Globus pallidus (tissue), 1 donor: ENCODE measurements around the gene PRSS3.
"Not testable (repeated sequence)": the region's sequence is repeated elsewhere in the genome, so short reads cannot be mapped to it uniquely, and the experiment has no call there.

ENCODE experiments used
- DNase-seq: peaks from one replicate; pipeline ENCODE4 v3.0.0-alpha.2; 2015; ENCODE audit warnings: low spot score

Gene PRSS3

DNA sequence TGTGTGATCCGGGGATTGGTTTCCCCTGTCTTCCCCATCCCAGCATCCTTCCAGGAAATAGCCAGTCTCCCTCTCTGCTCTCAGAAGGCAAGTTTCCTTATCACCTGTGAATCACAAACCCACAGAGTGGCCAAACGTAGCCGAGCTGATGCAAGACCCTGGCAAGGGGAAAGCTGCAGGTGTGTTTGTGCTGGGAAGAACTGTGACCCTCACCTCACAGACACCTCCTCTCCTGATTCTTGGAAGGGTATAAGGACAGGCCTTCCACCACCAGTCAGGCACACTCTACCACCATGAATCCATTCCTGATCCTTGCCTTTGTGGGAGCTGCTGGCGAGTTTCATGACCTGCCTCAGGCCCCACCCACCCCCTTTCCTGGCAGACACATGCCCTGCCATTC, at the start of gene PRSS3:
PRSS3 (plus strand) TSS at position 281 of the 400 bp plus-strand sequence; CDS start at position 294, 13 bp downstream.
- DNase-seq: no peak

GRCh38 chr9:33748633-33749304, 46.6 kb upstream of the PRSS3 start:
- DNase-seq: no peak

DNA sequence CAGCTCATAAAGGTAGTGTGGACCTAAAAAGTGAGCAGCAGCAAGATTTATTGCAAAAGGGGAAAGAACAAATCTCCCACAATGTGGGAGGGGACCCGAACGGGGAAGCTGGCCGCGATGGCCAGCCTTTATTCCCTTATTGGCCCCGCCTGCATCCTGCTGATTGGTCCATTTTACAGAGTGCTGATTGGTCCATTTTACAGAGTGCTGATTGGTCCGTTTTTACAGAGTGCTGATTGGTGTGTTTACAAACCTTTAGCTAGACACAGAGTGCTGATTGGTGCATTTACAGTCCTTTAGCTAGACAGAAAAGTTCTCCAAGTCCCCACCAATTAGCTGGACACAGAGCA, 46.1 kb upstream of the PRSS3 start:
- DNase-seq: not testable (repeated sequence)

- no peak for DNase-seq
Observed at GRCh38 chr9:33750307-33750838, 45.0 kb upstream of the PRSS3 start.

GRCh38 chr9:33750839-33751339, 44.5 kb upstream of the PRSS3 start:
- DNase-seq: no peak

- no peak for DNase-seq
Observed at GRCh38 chr9:33751536-33752129, 43.7 kb upstream of the PRSS3 start.

- DNase-seq: no peak
Observed at GRCh38 chr9:33752130-33752637, 43.2 kb upstream of the PRSS3 start.

- DNase-seq: not testable (repeated sequence)
Observed at GRCh38 chr9:33752789-33753188, 42.6 kb upstream of the PRSS3 start.

DNA sequence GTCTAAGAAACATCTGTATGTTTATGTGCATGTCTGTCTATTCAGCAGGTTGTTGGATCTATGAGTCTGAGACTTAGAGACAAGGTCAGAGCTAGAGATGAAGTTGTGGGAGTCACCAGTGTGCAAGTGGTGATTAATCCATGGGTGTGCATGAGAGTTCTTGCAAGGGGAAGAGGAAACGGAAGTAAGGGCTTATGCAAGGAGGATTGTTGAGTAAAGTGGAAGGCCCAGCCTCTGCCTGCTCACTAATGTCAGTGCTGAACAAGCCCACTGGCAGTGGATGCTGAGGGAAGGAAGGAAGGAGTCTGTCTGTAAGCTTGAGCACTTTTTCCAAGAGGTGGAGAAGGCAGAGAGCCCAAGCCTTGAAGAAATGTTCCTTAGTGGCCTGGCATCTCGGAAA, 35.7 kb upstream of the PRSS3 start:
- DNase-seq: not testable (repeated sequence)

- DNase-seq: no peak
Observed at GRCh38 chr9:33762343-33762742, 33.0 kb upstream of the PRSS3 start.

DNA sequence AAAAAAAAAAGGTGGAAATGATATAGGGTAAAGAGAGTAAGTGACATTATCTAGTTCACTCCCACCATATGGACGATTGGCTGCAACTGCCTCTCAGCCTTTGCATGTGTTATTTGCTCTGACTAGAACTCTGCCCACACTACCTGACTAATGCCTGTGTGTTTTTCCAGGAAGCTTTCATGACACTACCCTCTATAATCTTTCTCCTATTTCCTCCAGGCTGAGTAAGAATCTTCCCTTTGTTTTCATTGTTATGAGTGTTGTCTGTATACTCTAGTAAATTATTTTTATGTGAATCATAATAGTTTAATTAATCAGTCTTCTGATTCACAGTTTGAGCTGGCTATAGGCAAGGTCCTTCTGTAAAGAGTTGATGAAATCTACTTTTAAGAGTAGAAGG, 31.7 kb upstream of the PRSS3 start:
- not testable (repeated sequence) for DNase-seq

DNA sequence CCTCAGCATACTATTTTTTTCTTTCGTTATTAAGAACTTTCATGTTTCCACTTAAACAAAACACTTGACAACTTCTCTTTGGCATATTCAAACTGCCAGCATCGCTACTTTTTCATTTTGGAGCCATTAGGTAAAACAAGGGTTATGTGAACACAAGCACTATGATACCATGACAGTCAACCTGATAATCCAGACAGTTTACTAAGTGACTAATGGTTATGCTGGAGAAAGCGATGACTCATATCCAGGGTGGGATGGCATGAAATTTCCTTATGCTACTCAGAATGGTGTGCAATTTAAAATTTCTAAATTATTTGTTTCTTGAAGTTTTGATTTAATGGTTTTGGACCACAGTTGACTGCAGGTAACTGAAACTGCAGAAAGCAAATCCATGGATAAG, 29.9 kb upstream of the PRSS3 start:
- DNase-seq: no peak

DNA sequence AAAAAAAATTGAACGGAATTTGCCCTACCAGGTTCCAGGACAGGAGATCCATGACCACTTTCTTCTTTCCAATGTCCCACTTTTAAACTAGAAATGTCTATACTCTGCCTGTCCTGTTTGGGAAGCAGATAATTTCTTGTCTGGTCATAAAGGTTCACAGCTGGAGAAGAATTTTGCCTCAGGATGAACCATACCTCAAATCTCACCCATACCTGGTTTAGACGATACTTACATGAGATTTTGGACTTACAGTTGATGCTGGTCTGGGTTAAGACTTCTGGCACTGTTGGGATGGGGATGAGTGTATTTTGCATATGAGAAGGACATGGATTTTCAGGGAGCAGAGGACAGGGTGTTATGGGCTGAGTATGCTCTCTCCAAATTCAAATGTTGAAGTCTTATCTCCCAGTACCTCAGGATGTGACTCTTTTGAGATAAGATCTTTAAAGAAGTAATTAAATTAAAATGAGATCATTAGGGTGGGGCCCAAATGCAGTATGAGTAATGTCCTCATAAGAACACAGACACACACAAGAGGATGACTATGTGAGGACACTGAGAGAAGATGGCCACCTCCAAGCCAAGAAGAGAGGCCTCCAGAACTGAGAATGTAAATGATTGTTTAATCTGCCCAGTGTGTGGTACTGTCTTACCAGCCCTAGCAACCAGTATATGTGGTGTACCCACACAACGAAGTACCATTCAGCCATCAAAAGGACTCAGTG, 25.0 kb upstream of the PRSS3 start:
- DNase-seq: not testable (repeated sequence)

GRCh38 chr9:33773135-33773534, 22.2 kb upstream of the PRSS3 start:
- not testable (repeated sequence) for DNase-seq

DNA sequence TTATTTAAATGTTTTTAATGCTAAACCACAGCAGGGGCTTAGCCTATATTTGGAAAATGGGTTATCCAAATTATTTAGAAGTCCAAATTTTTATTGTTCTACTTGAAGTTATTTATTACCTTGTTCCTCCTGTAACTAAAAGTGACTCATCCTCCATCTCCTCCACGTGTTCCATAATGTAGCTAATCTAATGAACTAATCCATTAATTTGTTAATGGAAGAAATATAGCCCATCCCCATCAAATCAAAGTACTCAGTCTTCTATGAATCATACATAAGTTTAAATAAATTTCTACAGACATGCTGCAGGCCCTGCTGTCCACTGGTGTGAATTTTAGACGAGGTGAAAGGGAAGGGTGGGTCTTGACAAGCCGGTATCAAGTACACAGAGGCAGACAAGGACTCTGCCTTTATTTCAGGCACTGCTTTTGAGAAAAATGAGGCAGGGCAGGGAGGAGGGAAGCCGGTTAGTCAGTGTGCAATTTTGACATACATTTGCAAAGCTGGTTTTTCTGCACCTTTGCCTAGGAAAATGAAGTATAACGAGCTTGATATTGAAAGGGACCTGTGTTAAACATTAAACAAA, 21.2 kb upstream of the PRSS3 start:
- DNase-seq: not testable (repeated sequence)

GRCh38 chr9:33776578-33776977, 18.8 kb upstream of the PRSS3 start:
- DNase-seq: no peak

- DNase-seq: peak; percentile 33
Observed at GRCh38 chr9:33778700-33779351, 16.5 kb upstream of the PRSS3 start.

DNA sequence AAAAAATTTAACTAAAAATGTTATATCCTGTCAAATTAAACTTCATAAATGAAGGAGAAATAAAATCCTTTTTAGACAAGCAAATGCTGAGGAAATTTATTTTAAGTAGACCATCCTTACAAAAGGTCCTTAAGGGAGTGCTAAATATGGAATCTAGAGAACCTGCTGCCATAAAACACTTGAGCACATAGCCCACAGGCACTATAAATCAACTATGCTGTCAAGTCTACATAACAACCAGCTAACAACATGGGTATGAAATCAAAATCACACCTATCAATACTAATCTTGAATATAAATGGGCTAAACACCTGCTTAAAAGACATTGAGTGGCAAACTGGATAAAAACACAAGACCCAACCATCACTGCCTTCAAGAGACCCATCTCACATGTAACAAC, 15.1 kb upstream of the PRSS3 start:
- no peak for DNase-seq

DNA sequence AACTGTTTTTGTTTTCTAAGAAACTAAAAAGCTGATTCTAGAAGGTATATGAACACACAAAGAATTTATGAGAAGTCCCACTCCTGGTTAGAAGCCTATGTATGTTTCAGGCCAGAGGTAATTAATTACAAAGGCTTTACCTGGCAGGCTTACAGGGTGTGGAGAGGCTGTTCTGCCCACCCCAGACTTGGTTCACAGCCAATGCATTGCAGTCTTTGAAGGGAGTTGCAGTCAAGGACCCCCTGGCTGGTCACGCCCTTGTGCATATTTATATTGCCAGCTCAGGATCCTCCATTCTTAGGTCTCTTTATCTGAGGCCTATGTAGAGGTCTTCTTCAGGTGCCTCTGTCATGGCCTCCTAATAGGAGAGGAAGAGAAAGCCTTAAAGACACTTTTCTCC, 13.6 kb upstream of the PRSS3 start:
- DNase-seq: no peak

DNA sequence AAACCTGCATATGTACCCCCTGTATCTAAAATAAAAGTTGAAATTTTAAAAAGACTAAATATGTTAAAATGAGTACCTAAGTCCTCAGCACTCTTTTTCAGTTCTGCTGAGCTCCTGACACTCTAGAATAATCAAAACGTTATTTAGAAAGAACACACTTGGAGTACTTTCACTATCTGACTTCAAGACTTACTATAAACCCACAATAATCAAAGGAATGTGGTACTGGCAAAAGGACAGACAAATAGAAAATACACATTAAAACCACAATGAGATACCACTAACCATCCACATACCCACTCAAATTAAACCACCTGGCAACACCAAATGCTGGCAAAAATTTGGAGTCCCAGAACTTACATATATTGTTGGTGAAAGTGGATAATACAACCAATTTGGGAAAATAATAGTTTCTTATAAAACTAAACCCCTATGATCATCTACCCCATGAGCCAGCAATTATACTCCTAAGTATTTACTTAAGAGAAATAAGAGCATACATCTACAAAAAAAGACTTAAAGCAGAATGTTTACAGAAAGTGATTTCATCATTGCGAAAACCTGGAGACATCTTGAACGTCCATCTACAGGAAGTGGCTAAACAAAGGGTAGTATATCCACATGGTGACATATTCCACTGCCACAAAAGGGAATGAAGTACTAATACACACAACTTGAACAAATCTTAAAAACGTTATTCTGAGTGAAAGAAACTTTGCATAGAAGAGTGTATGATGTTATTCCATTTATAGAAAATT, 12.8 kb upstream of the PRSS3 start:
- DNase-seq: no peak

DNA sequence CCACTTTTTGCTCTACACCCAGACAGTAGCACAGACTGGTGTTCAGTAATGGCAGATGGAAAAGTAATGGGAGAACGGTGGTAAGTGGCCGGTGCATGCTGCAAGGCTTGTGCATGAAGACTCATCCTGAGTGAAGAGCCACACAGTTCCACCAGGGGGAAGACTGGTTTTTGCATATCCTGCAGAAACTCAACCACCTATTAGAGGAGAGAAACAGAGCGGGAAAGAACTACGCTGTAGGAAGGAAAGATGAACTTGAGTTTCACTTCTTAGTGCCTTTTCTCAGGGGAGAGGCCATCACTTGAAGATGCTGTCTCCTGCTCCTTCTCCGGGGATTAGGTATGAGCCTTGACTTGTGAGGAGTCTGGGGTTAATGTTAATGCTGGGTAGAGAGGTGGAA, 9.4 kb upstream of the PRSS3 start:
- no peak for DNase-seq
